ENCODE results near the gene KCNIP4.

- TF ChIP-seq CTCF (conservative IDR thresholded peaks at IDR 0.05; ENCODE audit: low read depth in 2 of 2) (no peak), EZH2 (IDR thresholded peaks at IDR 0.05; ENCODE audit: low read depth, unreplicated experiment) (no peak), EZH2phosphoT487 (IDR thresholded peaks at IDR 0.05; ENCODE audit: unreplicated experiment) (no peak), POLR2AphosphoS5 (IDR thresholded peaks at IDR 0.05; ENCODE audit: low read depth) (no peak), JUNB (IDR thresholded peaks at IDR 0.05; ENCODE audit: unreplicated experiment) (no peak), CREB1 (CRISPR knock-in tag; IDR thresholded peaks at IDR 0.05; ENCODE audit: low read depth) (no peak), STAT1 (IDR thresholded peaks at IDR 0.05; ENCODE audit: unreplicated experiment) (no peak), ETS1 (IDR thresholded peaks at IDR 0.05) (no peak)
Measured at GRCh38 chr4:21992330-21992729, 43.8 kb upstream of the KCNIP4 start.
